LHCN-M2 (cell line): Measurements from ENCODE around the gene CCR5. TPM values are rescaled to one million over a fixed set of nuclear protein-coding genes. Genes with fewer than 3 reads are reported as not detected.

Experiments used
- DNase-seq: peaks from one replicate; pipeline ENCODE4 v3.0.0-alpha.2; 2012; ENCODE audit warnings: low read depth
- total RNA-seq: library from RNA; depleted of rRNA; stranded (reverse); fragments of >200 nt; gene quantifications from 2 replicates; pipeline ENCODE4 v1.2.3, GENCODE V29; 2014

The CCR5 gene
- total RNA-seq, 1 experiment from 2014 or later: not detected

GRCh38 chr3:46406788-46407611 is 36.3 kb downstream of the CCR5 start, which contains the start of the genes CCR5AS and CCRL2:
Gene CCR5AS, minus strand, starts transcription at chr3:46407066.
Gene CCRL2, plus strand, starts transcription at chr3:46407259. Its CDS starts 821 bp downstream, at chr3:46408080.
- DNase-seq: peak; percentile 86

DNA sequence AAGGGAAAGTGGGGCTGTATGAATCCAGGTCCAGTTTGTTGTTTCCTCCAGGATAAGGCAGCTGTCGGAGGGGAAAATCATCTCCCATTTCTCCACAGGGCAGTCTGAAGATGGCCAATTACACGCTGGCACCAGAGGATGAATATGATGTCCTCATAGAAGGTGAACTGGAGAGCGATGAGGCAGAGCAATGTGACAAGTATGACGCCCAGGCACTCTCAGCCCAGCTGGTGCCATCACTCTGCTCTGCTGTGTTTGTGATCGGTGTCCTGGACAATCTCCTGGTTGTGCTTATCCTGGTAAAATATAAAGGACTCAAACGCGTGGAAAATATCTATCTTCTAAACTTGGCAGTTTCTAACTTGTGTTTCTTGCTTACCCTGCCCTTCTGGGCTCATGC is 37.2 kb downstream of the CCR5 start:
- DNase-seq: peak; percentile 87

DNA sequence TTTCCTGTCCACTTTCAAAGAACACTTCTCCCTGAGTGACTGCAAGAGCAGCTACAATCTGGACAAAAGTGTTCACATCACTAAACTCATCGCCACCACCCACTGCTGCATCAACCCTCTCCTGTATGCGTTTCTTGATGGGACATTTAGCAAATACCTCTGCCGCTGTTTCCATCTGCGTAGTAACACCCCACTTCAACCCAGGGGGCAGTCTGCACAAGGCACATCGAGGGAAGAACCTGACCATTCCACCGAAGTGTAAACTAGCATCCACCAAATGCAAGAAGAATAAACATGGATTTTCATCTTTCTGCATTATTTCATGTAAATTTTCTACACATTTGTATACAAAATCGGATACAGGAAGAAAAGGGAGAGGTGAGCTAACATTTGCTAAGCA is 38.1 kb downstream of the CCR5 start:
- no peak for DNase-seq

- no peak for DNase-seq
Observed at GRCh38 chr3:46409739-46410489, 39.2 kb downstream of the CCR5 start.

DNA sequence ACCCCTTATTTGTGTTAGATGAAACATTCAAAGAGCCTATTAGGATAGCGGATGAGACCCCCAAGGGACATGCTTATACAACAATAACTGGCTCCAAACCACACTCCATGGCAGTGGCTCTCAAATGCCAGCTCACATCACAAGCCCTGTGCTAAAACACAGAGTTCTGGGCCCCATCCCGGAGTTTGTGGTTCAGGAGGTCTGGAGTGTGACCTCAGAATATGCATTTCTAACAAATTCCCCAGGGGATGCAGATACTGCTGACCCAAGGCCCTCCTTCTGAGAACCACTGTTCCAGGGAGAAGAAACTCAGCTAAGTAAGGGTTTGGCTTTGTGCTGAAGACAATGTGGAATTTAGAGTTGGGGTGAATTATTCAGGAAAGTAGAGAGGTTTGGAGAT is 39.9 kb downstream of the CCR5 start:
- peak; percentile 48 for DNase-seq

DNA sequence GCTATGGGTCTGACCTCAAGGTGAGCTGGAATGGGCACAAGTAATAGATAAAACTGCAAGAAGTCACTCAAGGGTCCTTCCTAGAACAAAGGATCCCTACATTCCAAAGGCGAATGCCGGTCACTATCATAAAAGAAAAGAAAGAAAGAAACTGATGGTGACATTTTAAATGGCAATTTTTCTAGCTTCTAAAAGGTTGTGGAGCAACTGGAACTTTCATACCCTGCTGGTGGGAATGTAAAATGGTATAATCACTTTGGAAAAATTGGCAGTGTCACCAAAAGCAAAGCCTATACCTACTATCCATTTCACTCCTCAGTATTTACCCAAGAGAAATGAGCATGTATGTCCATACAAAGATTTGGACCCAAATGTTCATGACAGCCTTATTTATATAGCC is 40.5 kb downstream of the CCR5 start:
- DNase-seq: no peak

DNA sequence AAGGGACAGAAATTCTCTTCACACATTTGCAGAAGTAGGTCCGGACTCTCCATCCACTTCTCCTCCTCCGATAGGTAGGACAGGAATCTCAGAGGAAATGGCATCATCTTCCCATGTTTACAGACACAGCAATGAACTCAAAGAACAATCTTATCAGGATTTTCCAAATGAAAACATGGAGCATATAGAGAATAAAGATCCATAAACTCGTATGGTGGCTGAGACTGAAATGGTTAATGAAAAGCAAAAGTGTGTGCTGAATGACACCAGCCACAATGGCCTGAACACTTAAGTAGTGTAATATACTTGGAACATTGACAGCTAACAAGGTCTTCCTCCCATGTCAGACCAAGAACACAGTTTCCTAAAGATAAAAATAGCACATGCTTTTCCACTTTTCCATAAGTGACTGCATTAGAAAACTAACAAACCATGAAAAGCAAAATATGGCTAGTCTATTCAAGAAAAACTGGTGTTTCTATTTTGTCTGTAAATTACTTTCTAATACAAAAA is 42.1 kb downstream of the CCR5 start:
- DNase-seq: no peak

DNA sequence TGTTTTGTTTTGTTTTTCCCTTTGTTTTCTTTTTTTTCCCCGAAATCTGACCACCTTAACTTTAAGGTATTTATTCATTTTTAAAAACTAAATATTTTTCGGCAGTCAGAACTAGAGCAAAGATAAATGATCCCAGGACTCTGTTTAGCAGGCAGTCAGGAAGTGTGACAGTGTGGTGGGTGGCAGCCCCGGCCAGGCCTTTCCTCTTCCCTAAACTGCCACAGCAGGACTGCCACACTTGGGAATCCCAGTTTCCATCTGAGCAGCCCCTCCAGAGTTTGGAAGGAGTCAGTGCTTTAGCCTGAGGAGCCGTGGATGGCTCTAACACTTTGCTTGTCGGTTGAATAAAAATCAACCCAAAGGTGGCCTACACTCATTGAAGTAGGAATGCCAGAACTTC is 43.2 kb downstream of the CCR5 start:
- DNase-seq: no peak

- DNase-seq: no peak
Observed at GRCh38 chr3:46414739-46415138, 44.0 kb downstream of the CCR5 start.

- no peak for DNase-seq
Observed at GRCh38 chr3:46416125-46416810, 45.5 kb downstream of the CCR5 start.

DNA sequence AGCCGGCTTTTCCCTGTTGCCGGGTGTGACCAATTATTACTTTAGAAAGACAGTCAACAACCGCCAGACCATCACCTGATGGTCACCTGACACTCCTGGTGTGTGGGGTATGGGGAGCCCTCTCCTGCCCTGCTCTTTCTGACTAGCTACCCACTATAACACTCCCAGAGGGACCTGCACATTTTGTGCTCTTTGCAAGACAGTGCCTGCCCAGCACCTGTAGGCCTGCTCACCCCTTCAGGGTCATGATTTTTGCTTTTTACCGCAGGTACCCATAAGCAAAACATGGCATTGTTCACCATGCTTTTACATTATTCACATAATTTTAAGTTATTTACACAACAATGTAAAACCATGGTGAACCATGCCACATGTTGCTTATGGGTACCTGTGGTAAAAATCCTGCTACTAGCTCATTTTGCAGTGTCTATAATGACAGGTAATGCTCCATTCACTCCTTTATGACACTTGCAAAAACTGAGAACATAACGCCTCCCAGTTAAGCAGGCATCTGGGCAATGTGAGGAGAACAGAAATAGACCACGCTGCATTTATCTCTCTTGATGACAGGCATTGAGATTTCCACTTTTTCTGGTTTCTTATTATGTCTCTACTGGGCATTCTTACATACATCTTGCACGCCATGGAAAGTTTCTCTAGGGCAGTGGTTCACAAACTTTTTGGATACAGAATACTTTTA is 46.2 kb downstream of the CCR5 start:
- DNase-seq: no peak

DNA sequence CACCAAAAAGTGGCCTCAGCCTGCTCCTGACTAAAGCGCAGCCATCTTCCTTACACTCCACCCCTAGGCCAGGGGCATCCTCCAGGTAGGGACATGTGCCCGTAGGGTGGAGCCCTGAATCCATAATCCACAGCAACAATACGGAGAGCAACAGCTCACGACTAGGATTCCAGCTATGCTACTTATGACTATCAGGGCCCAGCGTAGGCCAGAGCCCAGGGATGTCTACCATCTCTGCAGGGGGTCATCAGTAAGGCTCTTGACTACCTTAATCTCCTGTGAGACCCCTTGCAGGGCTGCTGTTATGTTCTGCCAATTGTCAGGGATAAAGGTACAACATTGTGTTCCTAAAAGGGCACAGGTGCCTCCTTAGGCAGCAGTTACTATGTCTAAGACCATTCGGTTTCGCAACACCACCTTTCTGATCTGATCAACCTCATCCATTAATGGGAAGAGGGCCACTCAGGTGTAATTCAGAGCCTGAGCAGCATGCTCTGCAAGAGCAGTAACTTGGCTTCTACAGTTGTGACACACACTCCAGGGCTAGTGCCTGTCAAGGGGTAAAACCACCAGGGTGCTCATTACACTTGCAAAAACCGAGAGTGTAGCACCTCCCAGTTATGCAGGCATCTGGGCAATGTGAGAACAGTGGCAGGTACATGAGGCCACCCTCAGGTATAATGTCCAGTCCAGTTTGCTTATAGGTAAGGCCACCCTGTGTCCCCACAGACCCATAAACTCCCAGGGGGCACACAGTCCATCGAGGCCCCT is 47.3 kb downstream of the CCR5 start:
- no peak for DNase-seq

DNA sequence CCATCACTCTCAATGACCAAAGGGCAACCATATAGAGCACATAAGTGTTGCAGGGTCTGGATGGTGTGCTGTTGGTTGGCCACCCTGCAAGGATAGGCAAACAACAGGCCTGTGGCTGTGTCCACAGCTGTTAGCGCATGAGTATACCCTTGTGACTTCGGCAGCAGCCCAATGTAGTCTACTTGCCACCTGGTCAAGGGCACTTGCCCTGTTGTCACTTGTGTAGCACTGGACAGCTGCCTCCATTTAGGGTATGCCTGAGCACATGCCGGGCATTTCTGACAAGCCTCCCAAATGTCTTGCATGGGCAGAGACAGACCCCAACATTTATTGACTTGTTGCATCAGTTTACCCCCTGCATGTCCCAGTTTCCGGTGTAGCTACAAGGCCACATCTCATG is 49.1 kb downstream of the CCR5 start:
- no peak for DNase-seq

GRCh38 chr3:46420931-46421330 is 50.2 kb downstream of the CCR5 start:
- no peak for DNase-seq

DNA sequence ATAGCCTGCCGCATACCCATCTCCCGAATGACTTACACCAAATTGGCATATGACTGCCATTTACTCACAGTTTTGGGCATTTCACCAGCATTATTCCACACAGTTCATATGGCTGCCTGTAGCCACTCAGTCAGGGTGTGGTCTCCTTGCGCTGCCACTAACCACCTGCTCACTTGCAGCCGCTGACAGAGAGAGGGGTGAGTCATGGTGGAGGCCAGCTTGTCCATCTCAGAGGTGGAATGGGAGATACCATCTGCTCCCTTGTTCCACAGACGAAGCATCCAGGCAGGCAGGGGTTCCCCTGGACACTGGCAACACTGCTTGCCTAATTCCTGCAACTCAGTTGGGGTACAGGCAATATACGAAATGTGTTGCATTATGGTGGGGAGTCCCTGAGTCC is 51.9 kb downstream of the CCR5 start:
- DNase-seq: peak; percentile 92

DNA sequence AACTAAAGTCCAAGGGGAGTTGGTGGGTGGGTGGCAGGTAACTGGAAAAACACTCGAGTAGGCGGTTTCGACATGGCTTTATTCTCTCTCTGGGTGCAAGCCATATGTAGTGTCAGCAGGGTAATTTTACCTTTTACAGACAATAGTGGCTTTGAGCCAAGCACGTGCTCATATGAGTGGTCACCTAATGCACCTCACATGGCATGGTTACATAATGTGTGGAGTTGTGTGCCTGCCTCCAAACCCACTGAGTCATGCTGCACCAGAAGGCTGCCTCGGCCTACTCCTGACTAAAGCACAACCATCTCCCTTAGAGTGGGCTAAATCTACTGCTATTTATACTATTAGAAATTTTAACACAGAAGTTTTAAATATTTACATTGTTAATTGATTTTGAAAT is 52.8 kb downstream of the CCR5 start:
- DNase-seq: peak; percentile 60
